HUDEP-2 (cell line): ENCODE measurements around the gene DNAH9.

Source experiments
- DNase-seq, 76 experiments: peaks; one replicate each; lab custom pipeline; 2025; ENCODE audit not compliant: unreplicated experiment in 76 of 76; lab: John Stamatoyannopoulos, UW

The DNAH9 gene

GRCh38 chr17:11816409-11816808 is 218.1 kb downstream of the DNAH9 start:
- no peak for DNase-seq

DNA sequence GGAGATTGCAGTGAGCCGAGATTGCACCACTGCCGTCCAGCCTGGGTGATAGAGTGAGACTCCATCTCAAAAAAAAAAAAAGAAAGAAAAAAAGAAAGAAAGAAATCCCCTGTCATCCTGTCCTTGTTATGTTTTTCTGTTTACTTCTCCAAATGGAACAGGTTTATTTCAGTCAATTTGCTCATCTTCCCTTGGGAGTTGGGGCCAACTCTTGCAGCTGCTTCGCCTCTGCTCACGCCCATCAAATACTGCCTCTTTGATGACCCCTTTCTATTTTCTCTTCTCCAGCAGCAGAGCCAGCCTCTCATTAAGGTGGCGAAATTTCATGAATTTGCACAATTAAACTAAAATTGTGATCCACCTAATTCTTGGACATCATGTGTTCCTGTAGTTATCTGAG is 225.6 kb downstream of the DNAH9 start:
- no peak for DNase-seq

DNA sequence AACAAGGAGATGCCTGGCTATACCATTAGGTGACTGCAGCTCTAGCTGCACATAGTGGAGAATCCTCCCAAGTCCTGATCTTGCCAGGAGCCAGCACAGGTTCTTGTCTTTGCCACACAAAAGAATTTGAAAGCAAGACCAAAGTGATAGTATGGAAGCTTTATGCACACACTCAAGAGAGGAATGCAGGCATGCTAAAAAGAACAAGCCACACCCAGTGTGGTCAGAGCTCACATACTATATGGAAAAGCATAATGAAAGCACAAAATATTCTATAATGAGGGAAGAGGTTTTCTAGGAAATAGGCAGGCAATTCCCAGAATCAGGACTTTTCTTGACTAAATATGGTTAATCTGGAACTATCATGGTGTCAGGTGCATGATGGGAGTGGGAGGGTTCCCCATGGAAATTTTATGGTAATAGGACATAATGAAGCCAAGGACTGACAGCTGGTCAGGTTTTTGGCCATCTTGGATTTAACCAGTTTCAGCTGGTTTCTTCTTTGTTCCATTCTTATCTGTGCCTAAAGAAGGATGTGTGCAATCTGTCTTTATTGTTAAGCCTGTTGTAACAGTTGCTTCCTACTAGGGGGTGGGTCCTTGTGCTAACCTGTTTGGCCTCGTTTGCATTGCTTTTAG is 227.4 kb downstream of the DNAH9 start:
- DNase-seq = no peak

- DNase-seq = no peak
Measured at GRCh38 chr17:11832401-11833137, 234.3 kb downstream of the DNAH9 start.

DNA sequence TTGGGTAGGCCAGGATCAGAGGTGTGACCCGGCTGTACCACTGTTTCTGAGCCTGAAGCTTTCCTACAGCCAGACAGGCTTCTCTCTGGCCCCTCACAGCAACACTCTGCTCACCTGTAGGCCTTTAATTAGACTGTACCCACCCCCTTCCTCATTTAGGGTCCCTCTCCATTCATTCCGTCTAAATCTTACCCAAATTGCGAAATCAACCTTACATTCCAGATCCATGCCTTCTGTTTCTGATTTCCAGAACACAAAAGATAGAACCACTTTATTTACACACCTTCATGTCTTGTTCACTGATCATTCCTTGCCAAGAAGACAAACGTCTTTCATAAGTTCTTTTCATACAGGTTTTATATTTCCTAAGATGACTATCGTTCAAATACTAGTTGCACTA is 238.2 kb downstream of the DNAH9 start:
- DNase-seq = no peak

GRCh38 chr17:11840052-11840451 is 241.8 kb downstream of the DNAH9 start:
- no peak for DNase-seq

- no peak for DNase-seq
Measured at GRCh38 chr17:11840831-11841230, 242.6 kb downstream of the DNAH9 start.

DNA sequence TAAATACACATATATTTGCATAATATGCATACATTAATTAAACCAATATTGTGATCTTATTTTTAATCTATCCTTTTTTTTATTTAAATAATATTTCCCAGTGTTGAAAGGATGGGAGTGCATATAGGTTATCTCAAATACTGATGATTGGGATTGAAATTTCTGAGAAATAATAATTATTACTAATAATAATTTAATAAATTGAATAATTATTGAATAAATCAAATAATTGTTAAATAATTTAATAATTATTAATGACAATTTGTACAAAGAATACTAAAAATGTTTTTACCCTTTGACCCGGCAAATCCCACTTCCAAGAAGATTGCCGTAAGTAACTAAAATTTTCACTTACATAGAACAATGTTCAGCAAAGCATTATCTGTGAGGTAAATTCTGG is 250.1 kb downstream of the DNAH9 start:
- no peak for DNase-seq

GRCh38 chr17:11852231-11852630 is 254.0 kb downstream of the DNAH9 start:
- DNase-seq = no peak

GRCh38 chr17:11852912-11853311 is 254.6 kb downstream of the DNAH9 start:
- DNase-seq = no peak

DNA sequence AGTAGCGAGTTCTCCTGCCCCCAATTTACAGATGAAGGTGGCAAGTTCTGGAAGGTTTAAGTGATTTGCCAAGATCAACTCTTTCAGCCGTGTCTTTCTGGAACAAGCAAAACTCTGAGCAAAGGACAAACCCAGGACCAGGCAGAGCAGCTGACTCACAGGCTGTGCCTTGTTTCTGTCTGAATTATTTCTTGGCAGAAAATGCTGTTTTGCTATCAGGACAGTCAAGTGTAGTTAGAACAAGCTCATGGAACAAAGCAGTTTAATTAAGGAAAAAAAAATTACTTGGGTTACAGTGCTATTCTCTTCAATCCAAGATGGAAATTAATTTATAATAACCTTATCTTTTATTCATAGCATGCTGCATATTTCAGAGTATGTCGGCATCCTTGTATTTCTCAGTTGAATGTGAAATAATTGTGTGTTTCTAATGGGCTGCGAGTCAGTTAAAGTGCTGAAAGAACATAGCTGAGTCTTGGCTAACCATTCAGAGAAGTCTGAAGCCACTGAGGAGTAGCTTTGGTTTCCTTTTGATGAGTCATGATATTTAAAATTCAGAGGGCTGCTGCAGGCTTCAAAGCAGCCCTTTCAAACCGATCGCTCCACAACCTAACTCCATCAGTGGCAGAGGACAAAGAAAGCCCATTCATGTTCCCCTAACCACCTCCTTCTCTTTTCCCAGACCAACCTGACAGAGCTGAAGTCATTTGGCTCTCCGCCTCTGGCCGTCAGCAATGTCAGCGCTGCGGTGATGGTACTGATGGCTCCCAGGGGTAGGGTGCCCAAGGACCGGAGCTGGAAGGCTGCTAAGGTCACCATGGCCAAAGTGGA is 255.3 kb downstream of the DNAH9 start:
- no peak for DNase-seq

GRCh38 chr17:11855306-11855705 is 257.0 kb downstream of the DNAH9 start:
- no peak for DNase-seq

GRCh38 chr17:11857006-11857405 is 258.7 kb downstream of the DNAH9 start:
- DNase-seq = no peak

DNA sequence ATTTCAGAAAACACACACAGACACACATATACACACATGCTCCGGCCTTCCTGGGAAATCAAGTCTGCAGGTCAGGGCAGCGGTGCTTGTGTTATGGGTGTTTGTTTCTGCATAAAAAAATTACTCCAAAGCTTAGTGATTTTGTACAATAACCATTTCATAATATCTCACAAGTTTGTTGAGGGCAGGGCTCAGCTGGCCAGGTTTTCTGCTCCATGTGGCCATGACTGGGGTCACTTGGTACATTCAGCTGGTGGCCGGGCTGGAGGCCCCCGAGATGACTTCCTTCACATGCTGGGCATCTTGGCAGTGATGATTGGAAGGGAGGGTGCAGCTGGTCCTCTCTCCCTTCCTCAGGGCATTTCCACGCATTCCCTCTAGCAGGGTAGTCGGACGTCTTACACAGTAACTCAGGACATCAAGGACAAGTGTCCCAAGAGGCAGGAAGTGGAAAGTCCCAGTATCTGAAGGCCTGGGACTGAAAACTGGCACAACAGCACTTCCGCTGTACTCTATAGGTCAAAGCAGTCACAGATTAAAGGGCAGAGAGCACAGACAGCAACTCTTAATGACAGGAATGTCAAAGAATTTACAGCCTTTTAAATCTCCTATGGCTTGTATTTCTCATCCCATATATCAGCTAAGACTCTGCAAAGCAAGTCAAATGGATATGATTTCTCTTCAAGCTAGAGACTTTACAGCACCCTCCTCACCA is 271.6 kb downstream of the DNAH9 start:
- DNase-seq = no peak

DNA sequence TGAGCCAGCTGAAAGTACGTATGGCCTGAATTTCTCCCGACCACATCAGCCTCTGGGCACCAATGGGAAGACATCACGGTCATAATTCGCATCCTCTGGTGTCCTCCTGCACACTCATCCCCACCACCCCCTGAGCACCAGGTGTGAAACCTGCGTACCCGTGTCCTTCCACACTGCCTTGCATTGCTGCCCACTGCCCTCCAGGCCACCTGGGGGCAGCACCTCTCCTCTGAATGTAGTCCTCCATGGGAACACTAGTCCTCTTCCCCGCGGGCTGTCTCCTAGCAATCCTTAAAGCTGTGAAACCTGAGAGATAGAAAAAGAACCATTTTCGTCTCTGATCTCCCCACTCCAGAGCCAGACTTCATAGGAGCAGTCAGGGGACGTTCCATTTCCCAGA is 273.5 kb downstream of the DNAH9 start:
- peak in 16 of 76 experiments; percentile 1 to 23 (median 8) for DNase-seq

- no peak for DNase-seq
Measured at GRCh38 chr17:11874756-11875155, 276.5 kb downstream of the DNAH9 start.

- peak in 18 of 76 experiments; percentile 4 to 36 (median 18) for DNase-seq
Measured at GRCh38 chr17:11880714-11881113, 282.4 kb downstream of the DNAH9 start.

- DNase-seq = no peak
Measured at GRCh38 chr17:11882716-11883115, 284.4 kb downstream of the DNAH9 start.

GRCh38 chr17:11885051-11885450 is 286.8 kb downstream of the DNAH9 start:
- DNase-seq = no peak

GRCh38 chr17:11889266-11889665 is 291.0 kb downstream of the DNAH9 start:
- no peak for DNase-seq

DNA sequence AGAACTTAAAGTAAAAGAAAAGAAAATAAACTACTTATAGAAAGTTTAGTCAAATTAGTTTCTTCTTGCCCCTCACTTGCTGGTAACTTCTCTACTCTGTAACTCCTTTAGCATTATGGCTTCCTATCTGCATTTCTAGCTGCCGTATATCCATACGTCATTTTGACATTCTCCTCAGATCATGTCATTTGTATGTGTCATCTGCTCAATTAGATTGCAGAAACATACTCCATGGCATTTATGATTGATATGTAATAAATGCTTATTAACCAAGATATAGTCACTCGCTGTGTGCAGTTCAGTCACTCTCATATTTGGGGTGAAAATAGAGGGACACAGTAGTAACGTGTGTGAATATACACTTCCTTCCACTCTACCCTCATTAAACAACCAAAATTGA is 295.6 kb downstream of the DNAH9 start:
- no peak for DNase-seq
